Heart left ventricle (tissue), 16 donors: ENCODE results near the gene APOBEC3H. TPM values are rescaled to one million over a fixed set of nuclear protein-coding genes. Genes with fewer than 3 reads are reported as not detected.
"Not testable (repeated sequence)": the region's sequence is repeated elsewhere in the genome, so short reads cannot be mapped to it uniquely, and the experiment has no call there.

ENCODE experiments used
- ATAC-seq, 4 donors: fragments of 200-7000 bp; cut with Tn5 transposase; one replicate each; pipeline ENCODE4 v1.9.1; 2020 to 2022; ENCODE audit warnings: moderate library complexity in 4 of 4, mild to moderate bottlenecking in 3 of 4, moderate number of reproducible peaks in 1 of 4
- DNase-seq, 5 donors: peaks; one replicate each; pipeline ENCODE4 v3.0.0-alpha.2; 2020
- H3K27ac ChIP-seq, 12 donors: fragments of 200-600 bp; sonication (generic) in 4 of 12; one replicate each; pipeline versions ENCODE4 v1.5.0 to v1.8.0; 2016 to 2022; ENCODE audit warnings: mild to moderate bottlenecking in 2 of 12
- H3K27me3 ChIP-seq, 9 donors: fragments of 200-600 bp; sonication (generic) in 2 of 9; one replicate each; pipeline versions ENCODE4 v1.5.1 to v1.8.0; 2016 to 2022; ENCODE audit warnings: mild to moderate bottlenecking in 3 of 9
- H3K36me3 ChIP-seq, 9 donors: fragments of 200-600 bp; sonication (generic) in 2 of 9; one replicate each; pipeline versions ENCODE4 v1.5.0 to v1.8.0; 2018 to 2022; ENCODE audit warnings: mild to moderate bottlenecking in 2 of 9
- H3K4me1 ChIP-seq, 12 donors: fragments of 200-600 bp; sonication (generic) in 4 of 12; one replicate each; pipeline versions ENCODE4 v1.5.0 to v1.8.0; 2016 to 2022; ENCODE audit warnings: mild to moderate bottlenecking in 3 of 12
- H3K4me3 ChIP-seq, 12 donors: fragments of 200-600 bp; sonication (generic) in 4 of 12; one replicate each; pipeline versions ENCODE4 v1.5.0 to v1.8.0; 2017 to 2022; ENCODE audit warnings: mild to moderate bottlenecking in 9 of 12, moderate library complexity in 4 of 12
- H3K9me3 ChIP-seq, 12 donors: fragments of 200-600 bp; sonication (generic) in 4 of 12; one replicate each; pipeline versions ENCODE4 v1.5.0 to v1.8.0; 2016 to 2022; ENCODE audit warnings: mild to moderate bottlenecking in 1 of 12
- CTCF ChIP-seq, 12 donors: fragments of 200-600 bp; sonication (generic) in 4 of 12; IDR thresholded peaks; one replicate each; pipeline versions ENCODE4 v1.5.0 to v1.8.0; 2018 to 2022; ENCODE audit warnings: antibody characterized with exemption in 12 of 12, mild to moderate bottlenecking in 5 of 12
- POLR2A ChIP-seq, 2 donors: fragments of 450-650 bp; IDR thresholded peaks; one replicate each; pipeline ENCODE4 v1.6.1; 2017; ENCODE audit warnings: antibody characterized with exemption in 2 of 2, mild to moderate bottlenecking in 2 of 2, moderate library complexity in 2 of 2
- WGBS, 4 donors: extraction: QIAGEN DNeasy Blood & Tissue Kit in 2 of 4; methylation state at CpG; one replicate each; pipeline versions ENCODE4 v1.1.5 to v1.1.7; 2013 to 2018; 5-methylcytosine and 5-hydroxymethylcytosine counted together
- intact Hi-C, 10 donors: fragments of 100-400 bp; cut with DNase I; formaldehyde crosslinking; loops; one replicate each; pipeline versions ENCODE4 v1.11.1 to v1.14.2; 2022
- polyA plus RNA-seq, 2 donors: library from polyadenylated mRNA; stranded (reverse); fragments of 200-250 nt; gene quantifications; one replicate each; pipeline ENCODE4 v1.2.3, GENCODE V29; 2013
- total RNA-seq, 9 donors: library from RNA; depleted of rRNA in 2 of 9; stranded (reverse); fragments of >200 nt in 2 of 9; fragmentation: NEBNext Ultra II Directional in 3 of 9; extraction: Animal tissue kit (Norgen Biotek cat#: 25700) in 3 of 9; gene quantifications; one replicate each; pipeline versions ENCODE4 v1.1.0 to v1.2.4, GENCODE V29; 2016 to 2023
- donor health status: ischemic (EF 13 %, LVEDD 7.1; RV severe dilation, severe dysfunction).
- donor health status: healthy with polysubstance abuse.
- donor health status: DM: no; HTN: yes; CAD: no.
- donor health status: DM: no; HTN: no; CAD: no.
- donor health status: ischemic (EF 25% LVEDD 6.9; RV normal size, moderate dysfunction).
- donor health status: ischemic (EF 25% LVEDD 5.7; RV mildly dilated, moderate dysfunction).
- donor health status: healthy.
- donor health status: DM: yes; HTN: yes; CAD: no.
- donor health status: ischemic (EF 35%, LVEDD 5.7; RV mildly dilated, moderate dysfunction).
- donor health status: nonischemic (EF 11% LVEDD 7.7; RV severe dilation, severe dysfunction).
- donor health status: DM: yes; HTN: yes; CAD: no.
- donor health status: PGD.
- donor health status: ischemic (EF 29% LVEDD 5.4; RV normal size, mild dysfunction).
- donor health status: nonischemic (EF 23%, LVEDD 6.1; RV moderate dilation, normal function).

The APOBEC3H gene
- total and polyA plus RNA-seq, 11 donors = 0.21 to 1.7 (median 0.60) TPM; not detected in 6

GRCh38 chr22:39077026-39077840 is 19.8 kb upstream of the APOBEC3H start, which contains the start of gene APOBEC3G:
Gene APOBEC3G, plus strand, starts transcription at chr22:39077275. Its CDS starts 87 bp downstream, at chr22:39077362.
- not testable (repeated sequence) for H3K27me3 ChIP-seq, H3K9me3 ChIP-seq
- WGBS, 4 donors = 17 to 64% (median 36%) methylated on average over 2 to 15 of the region's 17 CpGs
- DNase-seq (peak; percentile 65 to 71 (median 69)), ATAC-seq (peak; percentile 82 to 93 (median 92))
- Histone ChIP-seq H3K27ac (peak within 1 kb of the TSS; percentile 33 to 91 (median 77)), H3K36me3 (peaks cover 0 to 26% (median 5%) of the 10 kb centered on the region in 9 donors), H3K4me3 (peak within 1 kb of the TSS; percentile 14 to 74 (median 58)), H3K4me1 (peaks cover 0 to 14% (median 7%) of the 10 kb centered on the region in 12 donors)
- TF ChIP-seq POLR2A (IDR thresholded peaks at IDR 0.05) = peak in 1 of 2 donors; percentile 40
- intact Hi-C loops = loop anchor here in 1 of 10 donors (10.0 kb wide), 1 partner anchor 52 kb away; the partner anchor contains the start of gene APOBEC3D

GRCh38 chr22:39077912-39078311 is 19.1 kb upstream of the APOBEC3H start:
- intact Hi-C loops = loop anchor here in 1 of 10 donors (10.0 kb wide), 1 partner anchor 53 kb away; the partner anchor contains the start of gene APOBEC3D
- not testable (repeated sequence) for H3K9me3 ChIP-seq, H3K27me3 ChIP-seq, DNase-seq, ATAC-seq
- H3K36me3 ChIP-seq = peaks cover 0 to 29% (median 5%) of the 10 kb centered on the region in 9 donors
- peaks cover 0 to 14% (median 7%) of the 10 kb centered on the region in 12 donors for H3K4me1 ChIP-seq
- H3K4me3 ChIP-seq = peak overlapping the region in 8 of 12 donors; percentile 57 to 74 (median 66)
- 89 to 95% (median 93%) methylated on average over 12 of the region's 12 CpGs for WGBS, 4 donors
- H3K27ac ChIP-seq = peak overlapping the region in 3 of 12 donors; percentile 75 to 91 (median 86)

GRCh38 chr22:39078329-39078728 is 18.7 kb upstream of the APOBEC3H start:
- WGBS, 4 donors = 91 to 95% (median 94%) methylated on average over 8 of the region's 8 CpGs
- intact Hi-C loops = loop anchor here in 1 of 10 donors (10.0 kb wide), 1 partner anchor 54 kb away; the partner anchor contains the start of gene APOBEC3D
- no peak for DNase-seq

GRCh38 chr22:39079054-39079637 is 17.9 kb upstream of the APOBEC3H start:
- not testable (repeated sequence) for H3K27me3 ChIP-seq, ATAC-seq, H3K9me3 ChIP-seq, DNase-seq, H3K27ac ChIP-seq
- Histone ChIP-seq H3K36me3 (peaks cover 0 to 33% (median 5%) of the 10 kb centered on the region in 9 donors), H3K4me3 (peak overlapping the region in 1 of 12 donors; percentile 67), H3K4me1 (peaks cover 0 to 14% (median 7%) of the 10 kb centered on the region in 12 donors)
- intact Hi-C loops = loop anchor here in 1 of 10 donors (10.0 kb wide), 1 partner anchor 54 kb away; the partner anchor contains the start of gene APOBEC3D
- WGBS, 4 donors = 91 to 93% (median 92%) methylated on average over 22 to 24 of the region's 24 CpGs

More at GRCh38 chr22:39078329-39078728, 18.7 kb upstream of the APOBEC3H start:
- Histone ChIP-seq H3K9me3 (no peaks in the 10 kb centered on the region), H3K4me1 (peaks cover 0 to 14% (median 7%) of the 10 kb centered on the region in 12 donors), H3K36me3 (peaks cover 0 to 33% (median 5%) of the 10 kb centered on the region in 9 donors), H3K27me3 (no peaks in the 10 kb centered on the region), H3K27ac (peak overlapping the region in 1 of 12 donors; percentile 91), H3K4me3 (peak overlapping the region in 2 of 12 donors; percentile 67 to 74)
- no peak for TF ChIP-seq POLR2A (IDR thresholded peaks at IDR 0.05)
- no peak for TF ChIP-seq CTCF (IDR thresholded peaks at IDR 0.05)
- ATAC-seq = no peak

- H3K27ac ChIP-seq = no peak overlapping the region
- ATAC-seq = no peak
- intact Hi-C loops = no loop called here
- no peaks in the 10 kb centered on the region for H3K9me3 ChIP-seq
- H3K4me3 ChIP-seq = no peak overlapping the region
- WGBS, 4 donors = 58 to 66% (median 63%) methylated on average over 9 of the region's 9 CpGs
- H3K27me3 ChIP-seq = no peaks in the 10 kb centered on the region
- no peak for TF ChIP-seq POLR2A (IDR thresholded peaks at IDR 0.05)
- no peak for TF ChIP-seq CTCF (IDR thresholded peaks at IDR 0.05)
- no peak for DNase-seq
- peaks cover 0 to 14% (median 7%) of the 10 kb centered on the region in 12 donors for H3K4me1 ChIP-seq
- peaks cover 0 to 33% (median 5%) of the 10 kb centered on the region in 9 donors for H3K36me3 ChIP-seq
Observed at GRCh38 chr22:39080052-39080762, 16.8 kb upstream of the APOBEC3H start.
